Thyroid gland (tissue), 4 donors: ENCODE data around the gene MYLK.

Experiments
- POLR2A ChIP-seq, 2 donors: fragments of 450-650 bp; IDR thresholded peaks; one replicate each; pipeline ENCODE4 v1.6.1; 2017; ENCODE audit warnings: antibody characterized with exemption in 2 of 2, mild to moderate bottlenecking in 2 of 2, moderate library complexity in 1 of 2
- TF ChIP-seq, protein P1 (sequence below), 6 experiments: fragments of 200-600 bp in 3 of 6; fragments of 450-650 bp in 3 of 6; sonication (generic) in 3 of 6; IDR thresholded peaks; one replicate each; pipeline ENCODE4 v1.5.1; 2016 to 2019; ENCODE audit warnings: antibody characterized with exemption in 6 of 6, mild to moderate bottlenecking in 2 of 6, inconsistent platforms in 1 of 6, moderate library complexity in 1 of 6

DNA sequence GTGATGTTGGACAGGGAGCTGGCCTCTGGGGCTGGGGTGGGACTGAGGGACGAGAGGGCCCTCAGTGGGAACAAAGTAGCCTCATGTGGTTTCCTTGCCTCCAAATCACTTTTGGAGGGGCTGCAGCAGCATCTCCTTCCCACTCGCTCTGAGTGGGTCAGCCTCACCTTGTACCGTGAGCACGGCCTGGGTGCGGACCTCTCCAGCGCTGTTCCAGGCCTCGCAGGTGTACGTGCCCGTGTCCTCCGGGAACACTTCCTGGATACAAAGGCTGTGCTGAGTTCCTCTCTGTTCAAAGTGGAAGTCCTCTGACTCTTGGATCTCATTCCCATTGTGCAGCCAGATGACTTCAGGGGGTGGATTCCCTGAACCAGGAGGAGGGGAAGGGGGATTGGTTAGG is 175.6 kb downstream of the MYLK start:
- TF ChIP-seq, protein P1, sequence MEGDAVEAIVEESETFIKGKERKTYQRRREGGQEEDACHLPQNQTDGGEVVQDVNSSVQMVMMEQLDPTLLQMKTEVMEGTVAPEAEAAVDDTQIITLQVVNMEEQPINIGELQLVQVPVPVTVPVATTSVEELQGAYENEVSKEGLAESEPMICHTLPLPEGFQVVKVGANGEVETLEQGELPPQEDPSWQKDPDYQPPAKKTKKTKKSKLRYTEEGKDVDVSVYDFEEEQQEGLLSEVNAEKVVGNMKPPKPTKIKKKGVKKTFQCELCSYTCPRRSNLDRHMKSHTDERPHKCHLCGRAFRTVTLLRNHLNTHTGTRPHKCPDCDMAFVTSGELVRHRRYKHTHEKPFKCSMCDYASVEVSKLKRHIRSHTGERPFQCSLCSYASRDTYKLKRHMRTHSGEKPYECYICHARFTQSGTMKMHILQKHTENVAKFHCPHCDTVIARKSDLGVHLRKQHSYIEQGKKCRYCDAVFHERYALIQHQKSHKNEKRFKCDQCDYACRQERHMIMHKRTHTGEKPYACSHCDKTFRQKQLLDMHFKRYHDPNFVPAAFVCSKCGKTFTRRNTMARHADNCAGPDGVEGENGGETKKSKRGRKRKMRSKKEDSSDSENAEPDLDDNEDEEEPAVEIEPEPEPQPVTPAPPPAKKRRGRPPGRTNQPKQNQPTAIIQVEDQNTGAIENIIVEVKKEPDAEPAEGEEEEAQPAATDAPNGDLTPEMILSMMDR (IDR thresholded peaks at IDR 0.05): no peak
- no peak for TF ChIP-seq POLR2A (IDR thresholded peaks at IDR 0.05)
